Measurements from ENCODE around the gene SCLY.
A peak's percentile ranks its signal among the peaks of the same experiment; 100 is the strongest.
"Not testable (repeated sequence)": the region's sequence is repeated elsewhere in the genome, so short reads cannot be mapped to it uniquely, and the experiment has no call there.

Gene SCLY, protein sequence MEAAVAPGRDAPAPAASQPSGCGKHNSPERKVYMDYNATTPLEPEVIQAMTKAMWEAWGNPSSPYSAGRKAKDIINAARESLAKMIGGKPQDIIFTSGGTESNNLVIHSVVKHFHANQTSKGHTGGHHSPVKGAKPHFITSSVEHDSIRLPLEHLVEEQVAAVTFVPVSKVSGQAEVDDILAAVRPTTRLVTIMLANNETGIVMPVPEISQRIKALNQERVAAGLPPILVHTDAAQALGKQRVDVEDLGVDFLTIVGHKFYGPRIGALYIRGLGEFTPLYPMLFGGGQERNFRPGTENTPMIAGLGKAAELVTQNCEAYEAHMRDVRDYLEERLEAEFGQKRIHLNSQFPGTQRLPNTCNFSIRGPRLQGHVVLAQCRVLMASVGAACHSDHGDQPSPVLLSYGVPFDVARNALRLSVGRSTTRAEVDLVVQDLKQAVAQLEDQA

DNA sequence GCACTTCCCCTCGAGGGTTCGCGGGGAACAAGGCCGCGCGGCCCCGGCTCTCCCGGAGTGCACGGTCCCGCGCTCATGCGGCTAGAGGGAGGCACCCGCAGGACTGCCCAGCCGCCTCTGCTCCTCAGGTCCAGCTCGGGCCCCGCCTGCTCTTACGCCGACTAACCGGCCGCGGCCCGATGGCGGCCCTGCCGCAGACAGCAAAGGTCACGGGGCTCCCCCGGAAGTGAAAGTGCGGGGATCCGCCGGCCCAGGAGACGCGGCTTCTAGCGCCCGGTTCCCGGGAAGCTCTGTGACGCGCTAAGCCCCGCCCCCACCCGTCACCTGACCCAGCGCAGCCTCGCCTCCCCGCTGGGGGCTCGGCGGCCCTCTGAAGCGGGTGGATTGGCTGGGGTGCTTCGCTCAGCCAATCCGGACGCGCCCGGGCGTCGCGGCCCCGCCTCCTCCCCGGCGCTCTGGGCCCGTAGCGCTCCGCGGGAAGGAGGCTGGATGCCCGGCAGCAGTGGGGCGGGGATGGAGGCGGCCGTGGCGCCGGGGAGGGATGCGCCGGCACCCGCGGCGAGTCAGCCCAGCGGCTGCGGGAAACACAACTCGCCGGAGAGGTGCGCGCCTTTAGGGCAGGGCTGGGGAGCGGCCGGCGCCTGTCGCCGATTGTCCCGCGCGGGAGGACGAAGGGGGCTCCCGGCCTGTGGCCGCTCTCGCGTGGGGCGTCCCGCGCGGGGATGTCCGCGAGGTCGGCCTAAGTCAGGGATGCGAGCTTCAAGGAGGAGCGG is at the start of gene SCLY:
TSS of gene SCLY (plus strand) at position 460 of the 773 bp plus-strand sequence. CDS start at position 514, 54 bp downstream.
- peak; percentile 88 for DNase-seq (ENCODE audit: low read depth)

DNA sequence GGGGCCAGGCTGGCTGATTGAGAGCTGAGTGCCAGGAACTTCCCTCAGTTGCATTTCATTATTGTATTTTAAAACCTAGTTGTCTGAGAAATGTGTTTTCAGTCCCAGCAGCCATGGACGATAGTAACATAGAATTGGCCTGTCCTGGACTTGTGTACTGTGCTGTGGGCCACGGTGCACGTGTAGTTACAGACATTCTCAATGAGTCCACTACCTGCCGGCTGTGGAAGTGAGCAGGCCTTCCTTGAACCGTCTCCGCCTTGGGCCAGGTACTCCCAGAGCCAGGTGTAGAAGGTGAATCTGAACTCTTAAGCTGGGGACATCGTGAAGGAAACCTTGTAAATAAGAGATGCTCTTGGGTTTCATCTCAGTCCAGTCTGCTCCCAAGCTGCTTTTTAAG is 47.0 kb upstream of the SCLY start:
- DNase-seq (ENCODE audit: low read depth): no peak

DNA sequence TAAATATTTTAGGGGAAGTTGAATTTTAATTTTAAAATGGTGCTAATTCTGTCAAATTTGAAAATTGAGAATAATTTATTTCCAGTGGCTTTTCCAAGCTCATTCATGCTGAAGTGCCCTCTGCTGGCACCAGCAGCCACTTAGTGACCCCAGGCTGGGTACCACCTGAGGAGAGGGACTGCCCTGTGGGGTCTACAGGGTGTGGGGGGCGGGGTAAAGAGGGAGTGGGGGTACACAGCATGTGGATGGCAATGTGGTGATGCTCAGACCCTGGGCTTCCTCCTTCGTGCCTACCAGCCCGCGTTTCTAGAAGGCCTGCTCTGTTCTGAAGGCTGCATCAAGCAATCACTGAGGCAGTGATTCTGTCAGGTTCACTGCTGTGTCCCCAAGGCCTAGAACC is 45.1 kb upstream of the SCLY start:
- no peak for DNase-seq (ENCODE audit: low read depth)

DNA sequence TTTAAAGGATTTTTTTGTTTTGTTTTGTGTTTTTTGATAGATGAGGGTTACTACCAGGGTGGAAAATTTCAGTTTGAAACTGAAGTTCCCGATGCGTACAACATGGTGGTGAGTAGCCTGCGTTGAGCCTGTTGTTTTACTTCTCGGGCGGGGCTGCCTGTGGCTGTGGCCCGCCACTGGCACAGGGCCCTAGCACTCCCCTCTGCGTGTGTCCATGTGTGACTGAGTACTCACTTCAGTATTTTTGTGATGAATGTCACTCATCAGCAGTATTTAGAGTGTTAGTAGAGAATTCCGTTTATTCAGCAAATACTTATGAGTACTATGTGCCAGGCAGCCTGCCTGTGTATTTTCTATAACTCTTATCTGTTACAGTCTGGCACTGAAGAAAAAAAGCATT is 44.3 kb upstream of the SCLY start:
- no peak for DNase-seq (ENCODE audit: low read depth)

DNA sequence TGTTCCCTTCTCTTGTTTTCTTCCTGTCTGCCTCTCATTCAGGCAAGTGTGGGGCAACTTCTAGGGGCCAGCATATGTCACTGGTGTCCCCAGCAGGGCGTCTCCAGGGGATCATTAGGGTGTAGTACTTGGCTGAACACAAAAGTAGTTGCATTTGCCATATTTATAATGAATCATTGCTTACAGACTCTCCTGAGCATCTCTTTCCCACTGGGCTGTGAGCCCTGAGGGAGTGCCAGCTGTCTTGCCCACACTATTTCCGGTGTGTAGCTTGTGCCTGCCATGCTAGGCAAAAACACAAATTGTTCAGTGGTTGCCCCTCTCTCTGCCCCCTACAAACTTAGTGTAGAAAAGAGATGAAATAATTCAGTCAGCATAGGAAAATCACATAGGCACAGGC is 40.8 kb upstream of the SCLY start:
- no peak for DNase-seq (ENCODE audit: low read depth)

DNA sequence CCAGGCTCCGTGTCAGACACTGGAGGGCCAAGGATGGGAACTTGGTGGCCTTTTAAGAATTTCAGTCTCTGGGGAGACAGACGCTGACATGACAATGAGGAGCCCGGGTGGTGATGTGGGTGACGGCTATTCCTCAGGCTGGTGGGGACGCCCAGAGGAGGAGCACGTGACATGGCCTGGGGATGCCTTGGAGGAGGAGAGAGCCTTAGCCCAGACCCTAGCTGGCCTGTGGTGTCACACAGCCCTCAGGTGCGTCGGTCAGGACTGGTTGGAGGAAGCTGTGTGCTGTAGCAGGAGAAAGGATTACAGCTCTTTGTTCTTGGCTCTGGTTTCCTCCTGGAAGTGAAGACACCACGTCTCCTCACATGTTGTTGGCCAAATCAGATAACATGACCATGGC is 40.0 kb upstream of the SCLY start:
- DNase-seq (ENCODE audit: low read depth): no peak

DNA sequence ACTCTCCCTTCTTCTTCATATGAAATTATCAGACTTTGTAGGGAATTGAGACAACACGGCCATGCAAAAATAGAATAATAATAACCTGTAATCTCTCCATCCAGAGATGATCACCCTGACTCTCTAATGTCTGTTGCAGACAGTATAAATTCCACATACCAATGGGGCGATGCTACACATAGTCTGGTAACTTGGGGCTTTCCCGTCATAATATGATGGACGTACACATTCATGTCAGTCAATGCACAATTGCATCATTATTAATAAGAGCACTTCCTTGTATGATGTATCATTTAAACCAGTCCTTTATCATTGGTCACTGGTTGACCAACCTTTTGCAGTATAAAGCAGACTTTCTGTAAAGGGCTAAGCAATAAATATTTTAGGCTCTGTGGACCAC is 39.5 kb upstream of the SCLY start:
- no peak for DNase-seq (ENCODE audit: low read depth)

DNA sequence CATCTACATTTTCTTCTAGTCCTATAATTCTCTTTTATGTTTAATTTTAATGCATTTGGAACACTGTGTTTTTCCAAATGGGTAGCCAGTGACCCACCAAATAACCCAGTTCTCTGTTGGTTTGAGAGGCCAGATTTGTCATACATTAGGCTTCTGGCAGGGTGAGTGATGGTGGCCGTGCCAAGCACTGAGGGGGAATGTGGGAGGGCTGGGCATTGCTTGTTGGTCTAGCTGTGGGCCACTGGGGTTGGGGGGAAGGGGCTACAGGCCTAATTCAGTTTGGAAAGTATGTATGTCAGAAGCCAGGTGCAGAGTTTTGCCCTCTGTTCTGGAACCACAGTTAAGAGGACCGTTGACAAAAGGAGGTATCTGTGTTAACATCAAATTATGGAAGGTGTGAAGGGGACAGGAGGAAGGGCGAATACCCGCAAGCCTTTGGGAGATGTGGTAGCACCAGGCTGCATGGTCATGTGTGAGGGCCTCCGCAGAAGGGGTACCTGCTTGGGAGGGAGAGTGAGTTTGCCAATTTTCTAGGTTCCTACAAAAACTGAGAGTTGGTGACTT is 38.1 kb upstream of the SCLY start:
- no peak for DNase-seq (ENCODE audit: low read depth)

DNA sequence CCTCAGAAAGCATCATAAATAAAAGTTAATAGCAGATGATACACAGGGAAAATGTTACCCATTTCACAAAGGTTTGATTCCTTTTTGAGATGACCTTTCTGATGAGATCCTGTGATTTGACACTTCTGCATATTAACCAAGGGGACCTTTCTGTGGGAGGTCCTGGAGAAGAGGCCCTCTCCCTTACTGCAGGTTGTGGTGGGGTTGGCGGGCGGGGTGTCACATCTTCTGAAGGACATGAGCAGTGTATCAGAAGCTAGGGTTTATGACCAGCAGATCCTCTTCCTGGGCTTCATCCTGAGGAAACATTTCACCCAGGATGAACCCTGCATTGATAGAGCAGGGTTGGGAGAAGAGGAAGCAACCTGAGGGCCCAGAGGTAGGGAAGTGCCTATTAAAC is 37.2 kb upstream of the SCLY start:
- DNase-seq (ENCODE audit: low read depth): no peak

DNA sequence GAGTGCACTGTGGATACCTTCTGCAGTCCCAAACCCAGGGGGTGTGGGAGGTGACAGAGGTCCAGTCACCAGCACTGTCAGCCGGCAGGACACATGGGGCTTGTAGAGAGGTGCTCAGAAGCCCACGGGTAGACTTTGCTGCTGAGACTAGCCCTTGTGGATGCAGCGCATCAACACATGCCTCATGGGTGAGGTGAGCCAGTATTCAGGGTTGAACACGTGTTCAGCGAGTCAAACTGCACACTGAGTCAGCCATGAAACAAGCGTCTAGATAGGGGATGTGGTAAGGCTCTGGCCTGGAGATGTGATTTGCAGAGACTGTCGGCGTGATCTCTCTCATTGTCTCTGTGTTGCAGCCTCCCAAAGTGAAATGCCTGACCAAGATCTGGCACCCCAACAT is 35.8 kb upstream of the SCLY start:
- DNase-seq (ENCODE audit: low read depth): no peak

DNA sequence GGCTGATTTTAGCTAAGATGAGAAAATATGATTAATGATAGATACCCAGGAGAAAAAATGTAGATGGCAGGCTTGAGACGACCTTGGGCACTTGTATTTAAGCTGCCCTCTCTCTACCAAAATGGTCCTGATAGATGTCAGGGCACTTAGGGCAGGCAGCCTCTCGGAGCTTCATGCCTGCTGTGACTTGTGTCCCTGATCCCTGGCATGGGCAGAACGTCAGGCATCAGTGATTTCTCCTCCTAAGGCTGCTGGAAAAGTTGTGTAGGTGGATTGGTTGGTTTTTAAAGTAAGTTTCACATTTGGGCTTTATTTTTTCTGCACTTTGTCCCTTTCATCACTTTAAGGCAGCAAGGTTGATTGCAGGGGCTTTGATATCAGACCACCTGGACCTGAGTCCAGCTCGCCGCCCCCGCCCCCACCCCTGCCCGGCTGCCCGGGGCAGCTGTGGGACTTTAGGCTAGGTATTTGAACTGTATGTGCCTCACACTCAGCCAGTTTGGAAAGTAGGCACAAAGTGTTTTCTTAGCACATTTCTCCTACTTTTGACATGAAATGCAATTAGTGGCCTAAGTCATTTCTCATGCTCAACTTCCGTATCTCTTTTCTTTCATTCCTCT is 35.0 kb upstream of the SCLY start:
- no peak for DNase-seq (ENCODE audit: low read depth)

DNA sequence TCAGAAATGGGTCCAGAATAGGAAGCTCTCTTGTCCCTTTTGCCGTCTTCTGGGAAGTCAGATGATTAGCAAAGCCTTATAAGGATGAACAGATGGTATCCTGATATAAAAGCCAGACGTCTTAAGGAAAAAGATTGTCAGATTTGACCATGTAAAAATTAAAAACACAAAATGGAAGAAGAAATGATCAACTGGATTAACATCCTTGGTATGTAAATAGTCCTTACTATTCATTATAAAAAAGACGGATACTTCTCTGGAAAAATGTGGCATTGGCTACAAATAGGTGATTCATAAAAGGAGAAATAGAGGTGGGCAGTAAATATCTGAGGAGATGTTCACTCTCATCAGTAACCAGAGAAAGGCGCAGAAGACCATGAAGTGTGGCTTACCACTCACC is 33.7 kb upstream of the SCLY start:
- DNase-seq (ENCODE audit: low read depth): no peak

DNA sequence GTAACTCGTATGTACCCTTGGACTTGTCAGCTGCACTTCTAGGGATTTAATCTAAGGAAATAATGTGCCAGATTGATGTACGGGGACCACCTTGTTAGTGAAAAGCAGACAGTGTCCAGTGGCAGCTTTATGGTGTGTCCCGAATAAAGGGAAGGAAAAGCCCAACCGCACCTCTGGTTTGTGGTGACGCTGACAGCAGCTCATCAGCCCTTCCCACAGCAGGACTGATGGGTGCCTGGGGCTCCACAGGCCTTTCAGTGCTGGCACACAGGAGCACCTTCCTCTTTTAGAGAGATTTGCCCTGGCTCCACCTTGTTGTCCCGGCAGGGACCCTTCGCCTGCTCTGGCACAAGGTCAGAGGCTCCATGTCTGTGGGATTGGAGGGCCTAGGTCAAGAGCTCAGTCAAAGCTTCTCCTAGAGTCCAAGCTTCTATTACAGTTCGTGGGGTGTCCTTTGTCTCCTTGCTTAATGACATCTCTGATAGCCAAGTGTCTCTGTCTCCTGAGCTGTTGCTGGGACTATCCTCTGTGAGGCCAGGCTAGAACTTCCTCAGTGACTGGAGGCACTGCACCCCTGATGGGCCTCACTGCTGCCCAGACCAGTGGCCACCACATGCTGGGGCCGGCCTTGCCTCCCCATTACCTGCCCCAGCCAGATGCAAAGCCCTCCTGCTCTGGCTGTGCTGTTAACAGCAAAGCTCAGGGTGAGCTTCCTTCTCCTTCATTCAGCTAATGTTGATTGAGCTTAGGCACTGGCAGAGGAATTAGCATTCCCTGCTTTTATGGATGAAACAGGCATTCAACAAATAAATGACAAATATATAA is 33.0 kb upstream of the SCLY start:
- no peak for DNase-seq (ENCODE audit: low read depth)

DNA sequence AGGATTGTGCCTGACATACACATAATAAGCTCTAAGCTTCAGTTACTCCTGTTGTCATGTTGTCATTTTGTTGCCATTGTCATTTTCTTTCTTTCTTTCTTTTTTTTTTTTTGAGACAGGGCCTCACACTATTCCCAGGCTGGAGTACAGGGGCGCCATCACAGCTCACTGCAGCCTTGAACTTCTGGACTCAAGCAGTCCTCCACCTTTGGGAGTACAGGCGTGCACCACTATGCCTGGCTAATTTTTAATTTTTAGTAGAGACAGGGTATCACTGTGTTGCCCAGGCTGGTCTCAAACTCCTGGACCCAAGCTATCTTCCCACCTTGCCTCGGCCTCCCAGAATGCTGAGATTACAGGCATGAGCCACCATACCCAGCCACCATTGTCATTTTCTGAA is 30.9 kb upstream of the SCLY start:
- DNase-seq (ENCODE audit: low read depth): no peak

DNA sequence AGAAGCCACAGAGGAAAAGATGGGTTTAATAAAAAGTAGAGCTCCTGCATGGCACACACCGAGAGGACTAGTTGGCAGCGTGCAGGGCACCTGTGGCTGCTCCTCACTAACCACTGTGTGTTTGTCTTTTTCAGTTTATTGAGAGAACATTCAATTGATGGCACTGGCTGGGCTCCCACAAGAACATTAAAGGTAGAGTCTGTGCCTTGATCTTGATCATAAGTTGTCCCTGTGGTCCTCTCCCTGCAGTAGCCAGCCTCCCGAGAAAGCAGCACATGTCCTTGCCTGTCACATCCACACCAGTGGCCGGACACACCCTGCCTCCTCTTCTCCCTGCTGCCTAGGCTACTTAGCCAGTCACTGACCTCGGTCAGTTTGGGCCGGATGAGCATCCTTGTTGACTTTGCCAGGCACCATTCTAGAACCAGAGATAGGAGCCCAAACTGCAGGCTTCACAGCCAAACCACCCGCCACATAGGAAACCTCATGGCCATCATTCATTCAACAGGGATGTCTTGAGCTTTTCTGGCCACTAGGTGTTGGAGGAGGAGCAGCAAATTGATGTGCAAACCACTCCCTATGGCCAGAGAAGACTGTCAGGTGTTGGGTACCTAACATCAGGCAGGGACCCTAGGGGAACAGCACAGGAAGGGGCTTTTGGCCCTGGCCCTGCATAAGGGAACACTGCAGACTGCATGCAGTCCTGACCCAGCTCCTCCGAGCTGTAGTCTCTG is 30.2 kb upstream of the SCLY start:
- DNase-seq (ENCODE audit: low read depth): no peak

DNA sequence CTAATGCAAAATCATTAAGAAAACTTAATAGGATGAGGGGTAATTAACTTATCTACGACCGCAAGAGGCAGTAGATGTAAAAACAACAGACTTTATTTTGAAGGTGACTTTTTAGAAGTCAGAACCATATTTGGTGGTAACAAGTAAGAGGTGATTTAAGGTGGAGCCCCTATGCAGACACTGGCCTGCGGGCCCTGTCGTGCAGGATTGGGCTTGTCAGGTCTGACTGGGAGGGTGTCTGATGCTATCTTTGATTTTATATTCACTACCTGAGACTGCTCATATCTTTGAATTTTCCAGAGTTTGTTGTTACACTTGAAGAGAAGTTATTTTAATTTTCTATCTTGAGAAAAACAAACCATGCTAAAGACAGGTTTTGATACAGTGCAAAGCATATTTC is 29.1 kb upstream of the SCLY start:
- no peak for DNase-seq (ENCODE audit: low read depth)

DNA sequence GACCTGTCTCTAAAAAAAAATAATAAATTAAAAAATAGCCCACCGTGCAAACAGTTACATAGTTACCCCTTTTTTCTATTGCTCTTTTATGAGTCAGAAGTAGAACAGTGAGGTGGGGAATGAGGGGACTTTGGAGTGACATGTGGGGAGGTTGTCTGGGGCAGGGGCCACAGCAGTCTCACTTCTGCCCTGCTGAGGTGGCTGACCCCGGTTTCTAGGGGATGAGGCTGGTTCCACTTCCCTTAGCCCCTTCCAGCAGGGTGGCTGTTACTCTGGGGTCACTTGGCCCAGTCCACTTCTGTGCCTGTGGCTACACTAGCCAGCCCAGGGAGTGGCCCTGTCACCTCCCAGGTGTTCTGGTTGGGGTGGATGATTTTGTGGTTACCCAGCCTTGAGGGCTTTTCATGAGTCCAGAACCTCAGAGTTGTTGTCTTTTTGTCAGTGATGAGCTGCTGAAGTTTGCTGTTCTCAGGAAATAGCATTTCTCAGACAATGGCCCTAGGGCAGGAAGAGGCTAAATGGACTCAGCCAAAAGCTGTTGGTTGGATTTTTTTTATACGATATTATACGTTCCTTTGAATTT is 28.0 kb upstream of the SCLY start:
- no peak for DNase-seq (ENCODE audit: low read depth)

DNA sequence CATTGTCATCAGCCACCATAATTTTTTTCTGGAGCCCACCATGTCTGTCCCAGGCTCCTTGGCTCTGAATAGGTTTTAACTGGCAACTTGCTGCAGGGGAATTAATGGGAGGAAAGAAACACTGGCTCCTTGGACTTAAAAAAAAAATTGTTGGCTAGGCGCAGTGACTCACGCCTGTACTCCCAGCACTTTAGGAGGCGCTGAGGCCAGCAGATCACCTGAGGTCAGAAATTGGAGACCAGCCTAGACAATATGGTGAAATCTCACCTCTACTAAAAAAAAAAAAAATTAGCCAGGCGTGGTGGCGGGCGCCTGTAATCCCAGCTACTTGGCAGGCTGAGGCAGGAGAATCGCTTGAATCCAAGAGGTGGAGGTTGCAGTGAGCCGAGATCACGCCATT is 26.8 kb upstream of the SCLY start:
- not testable (repeated sequence) for DNase-seq (ENCODE audit: low read depth)

DNA sequence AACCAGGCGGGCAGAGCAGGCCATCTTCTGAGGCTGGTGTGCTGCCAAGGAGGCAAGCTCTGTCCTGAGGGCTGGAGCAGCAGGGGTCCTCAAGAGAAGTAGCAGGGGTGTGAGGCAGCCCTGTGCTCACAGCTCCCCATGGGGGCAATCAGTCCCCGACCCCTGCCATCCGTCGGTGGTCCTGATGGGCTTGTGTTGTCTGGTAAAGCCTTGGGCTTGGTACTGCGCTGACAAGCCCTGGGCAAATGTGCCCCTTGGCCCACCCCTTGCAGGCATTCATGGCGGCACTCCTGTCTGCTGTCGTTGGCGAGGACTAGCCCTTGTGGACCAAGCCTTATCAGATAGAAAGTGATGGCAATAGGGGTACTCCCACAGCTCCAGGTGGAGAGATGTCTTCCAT is 22.6 kb upstream of the SCLY start:
- DNase-seq (ENCODE audit: low read depth): no peak

DNA sequence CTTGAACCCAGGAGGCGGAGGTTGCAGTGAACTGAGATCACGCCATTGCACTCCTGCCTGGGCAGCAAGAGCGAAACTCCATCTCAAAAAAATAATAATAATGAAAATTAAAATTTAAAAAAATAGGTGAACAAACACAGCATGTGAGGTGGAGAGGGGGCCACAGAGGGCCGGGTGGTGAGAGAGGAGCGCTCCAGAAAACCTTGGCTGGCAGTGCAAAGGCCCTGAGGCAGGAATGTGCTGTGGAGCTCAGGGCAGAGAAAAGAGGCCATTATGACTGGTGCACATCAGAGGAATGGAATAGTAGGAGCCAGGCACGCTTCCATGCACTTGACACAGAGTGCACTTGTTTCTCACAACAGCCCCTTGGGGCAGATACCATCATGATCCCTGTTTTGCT is 21.6 kb upstream of the SCLY start:
- no peak for DNase-seq (ENCODE audit: low read depth)

DNA sequence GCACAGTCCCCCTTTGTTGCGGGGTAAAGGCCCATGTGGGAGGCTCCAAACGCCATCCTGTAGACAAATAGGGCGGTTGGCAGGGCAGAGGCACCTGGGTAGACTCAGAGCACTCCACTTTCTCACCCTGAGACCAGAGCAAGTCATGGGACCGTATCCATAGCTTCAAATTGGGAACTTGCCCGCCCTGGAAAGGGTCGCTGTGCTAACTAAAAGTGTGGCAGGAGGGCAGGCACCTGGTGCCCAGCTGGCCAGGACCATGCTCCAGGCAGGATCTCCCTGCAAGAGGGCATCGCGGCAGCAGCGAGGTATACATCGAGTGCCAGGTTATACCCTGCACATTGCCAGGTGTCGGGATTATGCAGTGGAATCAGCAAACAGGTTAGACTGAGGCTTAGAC is 20.8 kb upstream of the SCLY start:
- no peak for DNase-seq (ENCODE audit: low read depth)
